ENCODE data around the gene PRKAB1.

PRKAB1 gene

GRCh38 chr12:119682639-119683252, 14.8 kb downstream of the PRKAB1 start:
- peaks cover 13% of the 10 kb centered on the region for H3K36me3 ChIP-seq (ENCODE audit: control insufficient read depth, insufficient read depth, low read length)
- H3K27me3 ChIP-seq (ENCODE audit: control insufficient read depth, insufficient read depth, low read length, poor library complexity, severe bottlenecking), result no peaks in the 10 kb centered on the region
- H3K4me3 ChIP-seq (ENCODE audit: insufficient read depth, low read depth, low read length), result no peak overlapping the region
- no peak overlapping the region for H3K27ac ChIP-seq (ENCODE audit: insufficient read depth, low read depth, low read length, poor library complexity, severe bottlenecking)
- no peaks in the 10 kb centered on the region for H3K9me3 ChIP-seq (ENCODE audit: control insufficient read depth, low read length)
- peaks cover 7% of the 10 kb centered on the region for H3K4me1 ChIP-seq (ENCODE audit: control insufficient read depth, insufficient read depth, low read length)
- 93 to 99% methylated on average over 3 of the region's 3 CpGs for WGBS, 2 experiments

- Histone ChIP-seq H3K27ac (ENCODE audit: insufficient read depth, low read depth, low read length, poor library complexity, severe bottlenecking) (no peak overlapping the region), H3K4me3 (ENCODE audit: insufficient read depth, low read depth, low read length) (no peak overlapping the region), H3K9me3 (ENCODE audit: control insufficient read depth, low read length) (no peaks in the 10 kb centered on the region), H3K36me3 (ENCODE audit: control insufficient read depth, insufficient read depth, low read length) (peaks cover 20% of the 10 kb centered on the region), H3K27me3 (ENCODE audit: control insufficient read depth, insufficient read depth, low read length, poor library complexity, severe bottlenecking) (no peaks in the 10 kb centered on the region), H3K4me1 (ENCODE audit: control insufficient read depth, insufficient read depth, low read length) (peaks cover 7% of the 10 kb centered on the region)
- WGBS, 2 experiments, result 92 to 93% methylated on average over 6 of the region's 6 CpGs
Measured at GRCh38 chr12:119683413-119683812, 15.5 kb downstream of the PRKAB1 start.

DNA sequence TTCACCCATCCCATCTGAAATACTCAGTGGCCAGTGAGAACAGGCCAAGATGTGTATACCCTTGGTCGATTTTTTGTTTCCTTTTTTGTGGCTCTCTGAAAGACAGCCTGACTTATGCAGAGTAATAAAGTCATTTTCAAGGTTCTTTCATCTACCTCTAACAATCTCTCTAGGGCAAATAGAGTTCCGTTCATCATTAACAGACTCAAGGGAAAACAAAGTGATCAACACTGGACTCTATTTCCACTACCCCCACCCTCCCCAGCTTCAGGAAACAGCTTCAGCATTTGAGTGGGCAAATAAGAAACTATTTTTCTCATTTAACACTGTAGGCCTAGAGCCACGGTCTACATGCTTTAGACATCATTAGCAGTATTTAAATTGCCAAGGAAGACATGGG, 15.9 kb downstream of the PRKAB1 start:
- H3K27me3 ChIP-seq (ENCODE audit: control insufficient read depth, insufficient read depth, low read length, poor library complexity, severe bottlenecking), result no peaks in the 10 kb centered on the region
- WGBS, 2 experiments, result 95 to 100% methylated on average over 3 of the region's 3 CpGs
- no peak overlapping the region for H3K27ac ChIP-seq (ENCODE audit: insufficient read depth, low read depth, low read length, poor library complexity, severe bottlenecking)
- H3K9me3 ChIP-seq (ENCODE audit: control insufficient read depth, low read length), result no peaks in the 10 kb centered on the region
- peaks cover 22% of the 10 kb centered on the region for H3K36me3 ChIP-seq (ENCODE audit: control insufficient read depth, insufficient read depth, low read length)
- H3K4me1 ChIP-seq (ENCODE audit: control insufficient read depth, insufficient read depth, low read length), result peaks cover 4% of the 10 kb centered on the region
- no peak overlapping the region for H3K4me3 ChIP-seq (ENCODE audit: insufficient read depth, low read depth, low read length)

- peaks cover 19% of the 10 kb centered on the region for H3K36me3 ChIP-seq (ENCODE audit: control insufficient read depth, insufficient read depth, low read length)
- WGBS, 2 experiments, result 93 to 95% methylated on average over 9 to 10 of the region's 10 CpGs
- no peaks in the 10 kb centered on the region for H3K27me3 ChIP-seq (ENCODE audit: control insufficient read depth, insufficient read depth, low read length, poor library complexity, severe bottlenecking)
- H3K4me3 ChIP-seq (ENCODE audit: insufficient read depth, low read depth, low read length), result no peak overlapping the region
- no peaks in the 10 kb centered on the region for H3K9me3 ChIP-seq (ENCODE audit: control insufficient read depth, low read length)
- H3K27ac ChIP-seq (ENCODE audit: insufficient read depth, low read depth, low read length, poor library complexity, severe bottlenecking), result no peak overlapping the region
- no peaks in the 10 kb centered on the region for H3K4me1 ChIP-seq (ENCODE audit: control insufficient read depth, insufficient read depth, low read length)
Measured at GRCh38 chr12:119684711-119685369, 16.9 kb downstream of the PRKAB1 start.

GRCh38 chr12:119685375-119685774, 17.4 kb downstream of the PRKAB1 start:
- Histone ChIP-seq H3K27me3 (ENCODE audit: control insufficient read depth, insufficient read depth, low read length, poor library complexity, severe bottlenecking) (no peaks in the 10 kb centered on the region), H3K36me3 (ENCODE audit: control insufficient read depth, insufficient read depth, low read length) (peaks cover 18% of the 10 kb centered on the region), H3K4me1 (ENCODE audit: control insufficient read depth, insufficient read depth, low read length) (no peaks in the 10 kb centered on the region), H3K27ac (ENCODE audit: insufficient read depth, low read depth, low read length, poor library complexity, severe bottlenecking) (no peak overlapping the region), H3K9me3 (ENCODE audit: control insufficient read depth, low read length) (no peaks in the 10 kb centered on the region), H3K4me3 (ENCODE audit: insufficient read depth, low read depth, low read length) (no peak overlapping the region)
- WGBS, 2 experiments, result 91 to 96% methylated on average over 4 of the region's 4 CpGs

- Histone ChIP-seq H3K9me3 (ENCODE audit: control insufficient read depth, low read length) (no peaks in the 10 kb centered on the region), H3K27ac (ENCODE audit: insufficient read depth, low read depth, low read length, poor library complexity, severe bottlenecking) (no peak overlapping the region), H3K4me1 (ENCODE audit: control insufficient read depth, insufficient read depth, low read length) (no peaks in the 10 kb centered on the region), H3K36me3 (ENCODE audit: control insufficient read depth, insufficient read depth, low read length) (peaks cover 14% of the 10 kb centered on the region), H3K27me3 (ENCODE audit: control insufficient read depth, insufficient read depth, low read length, poor library complexity, severe bottlenecking) (no peaks in the 10 kb centered on the region), H3K4me3 (ENCODE audit: insufficient read depth, low read depth, low read length) (no peak overlapping the region)
- WGBS, 2 experiments, result 91 to 92% methylated on average over 12 of the region's 12 CpGs
Measured at GRCh38 chr12:119686355-119686754, 18.4 kb downstream of the PRKAB1 start.

DNA sequence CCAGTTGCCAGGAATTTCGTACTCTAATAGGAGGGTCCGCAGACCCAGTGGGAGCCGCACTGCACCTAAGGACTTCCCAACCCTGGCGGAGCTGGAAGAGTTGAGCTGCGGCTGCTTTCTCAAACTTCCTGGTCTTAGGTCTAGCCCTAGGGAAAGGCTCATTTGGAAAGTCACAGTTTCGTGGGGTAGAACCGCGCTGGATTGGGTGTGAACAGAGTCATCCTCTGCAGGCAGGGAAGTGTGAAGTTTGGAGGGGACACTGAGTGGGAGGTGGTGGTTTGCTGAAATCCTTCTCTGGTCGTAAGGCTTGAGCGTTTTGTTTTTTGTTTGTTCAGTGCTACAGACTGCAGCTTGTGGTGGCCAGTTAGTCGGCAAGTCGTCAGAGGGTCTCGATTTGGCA, 18.8 kb downstream of the PRKAB1 start:
- H3K27me3 ChIP-seq (ENCODE audit: control insufficient read depth, insufficient read depth, low read length, poor library complexity, severe bottlenecking), result no peaks in the 10 kb centered on the region
- peaks cover 14% of the 10 kb centered on the region for H3K36me3 ChIP-seq (ENCODE audit: control insufficient read depth, insufficient read depth, low read length)
- no peak overlapping the region for H3K27ac ChIP-seq (ENCODE audit: insufficient read depth, low read depth, low read length, poor library complexity, severe bottlenecking)
- H3K4me1 ChIP-seq (ENCODE audit: control insufficient read depth, insufficient read depth, low read length), result no peaks in the 10 kb centered on the region
- 95 to 96% methylated on average over 13 of the region's 13 CpGs for WGBS, 2 experiments
- no peak overlapping the region for H3K4me3 ChIP-seq (ENCODE audit: insufficient read depth, low read depth, low read length)
- no peaks in the 10 kb centered on the region for H3K9me3 ChIP-seq (ENCODE audit: control insufficient read depth, low read length)

- Histone ChIP-seq H3K4me3 (ENCODE audit: insufficient read depth, low read depth, low read length) (no peak overlapping the region), H3K36me3 (ENCODE audit: control insufficient read depth, insufficient read depth, low read length) (peaks cover 14% of the 10 kb centered on the region), H3K27ac (ENCODE audit: insufficient read depth, low read depth, low read length, poor library complexity, severe bottlenecking) (no peak overlapping the region), H3K27me3 (ENCODE audit: control insufficient read depth, insufficient read depth, low read length, poor library complexity, severe bottlenecking) (no peaks in the 10 kb centered on the region), H3K9me3 (ENCODE audit: control insufficient read depth, low read length) (no peaks in the 10 kb centered on the region), H3K4me1 (ENCODE audit: control insufficient read depth, insufficient read depth, low read length) (no peaks in the 10 kb centered on the region)
- 88 to 91% methylated on average over 11 to 14 of the region's 14 CpGs for WGBS, 2 experiments
Measured at GRCh38 chr12:119687406-119687805, 19.5 kb downstream of the PRKAB1 start.

- Histone ChIP-seq H3K27me3 (ENCODE audit: control insufficient read depth, insufficient read depth, low read length, poor library complexity, severe bottlenecking) (no peaks in the 10 kb centered on the region), H3K4me3 (ENCODE audit: insufficient read depth, low read depth, low read length) (no peak overlapping the region), H3K4me1 (ENCODE audit: control insufficient read depth, insufficient read depth, low read length) (no peaks in the 10 kb centered on the region), H3K36me3 (ENCODE audit: control insufficient read depth, insufficient read depth, low read length) (peaks cover 14% of the 10 kb centered on the region), H3K9me3 (ENCODE audit: control insufficient read depth, low read length) (no peaks in the 10 kb centered on the region), H3K27ac (ENCODE audit: insufficient read depth, low read depth, low read length, poor library complexity, severe bottlenecking) (no peak overlapping the region)
- 94 to 97% methylated on average over 9 of the region's 9 CpGs for WGBS, 2 experiments
Measured at GRCh38 chr12:119687879-119688278, 19.9 kb downstream of the PRKAB1 start.

- WGBS, 2 experiments, result 97% methylated on average over 38 of the region's 38 CpGs
- Histone ChIP-seq H3K27ac (ENCODE audit: insufficient read depth, low read depth, low read length, poor library complexity, severe bottlenecking) (no peak overlapping the region), H3K4me1 (ENCODE audit: control insufficient read depth, insufficient read depth, low read length) (no peaks in the 10 kb centered on the region), H3K36me3 (ENCODE audit: control insufficient read depth, insufficient read depth, low read length) (peaks cover 14% of the 10 kb centered on the region), H3K9me3 (ENCODE audit: control insufficient read depth, low read length) (no peaks in the 10 kb centered on the region), H3K27me3 (ENCODE audit: control insufficient read depth, insufficient read depth, low read length, poor library complexity, severe bottlenecking) (no peaks in the 10 kb centered on the region), H3K4me3 (ENCODE audit: insufficient read depth, low read depth, low read length) (no peak overlapping the region)
Measured at GRCh38 chr12:119689935-119690500, 22.1 kb downstream of the PRKAB1 start.
